ENCODE results near the gene ERICH4.
"Not testable (repeated sequence)": the region's sequence is repeated elsewhere in the genome, so short reads cannot be mapped to it uniquely, and the experiment has no call there.

Gene ERICH4

DNA sequence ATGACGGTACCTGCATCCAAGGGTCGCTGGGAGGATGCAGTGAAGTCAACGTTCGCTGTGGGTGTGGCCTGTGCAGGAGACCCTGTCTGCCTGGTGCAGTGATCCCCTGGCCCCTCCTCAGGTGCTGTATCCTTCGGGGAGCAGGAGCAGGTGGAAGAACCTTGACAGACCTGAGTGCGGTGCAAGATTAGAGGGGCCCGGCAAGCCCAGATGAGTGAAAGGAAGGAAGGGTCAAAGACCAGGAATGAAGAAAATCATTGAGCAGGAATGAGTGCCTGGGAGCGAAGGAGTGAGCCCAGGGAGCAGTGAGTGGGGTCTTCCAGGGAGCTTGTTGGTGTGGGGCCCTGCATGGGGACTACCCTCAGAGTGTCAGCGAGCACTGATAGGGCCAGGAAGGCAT is 28.5 kb upstream of the ERICH4 start:
- DNase-seq (ENCODE audit: low read depth), result no peak

DNA sequence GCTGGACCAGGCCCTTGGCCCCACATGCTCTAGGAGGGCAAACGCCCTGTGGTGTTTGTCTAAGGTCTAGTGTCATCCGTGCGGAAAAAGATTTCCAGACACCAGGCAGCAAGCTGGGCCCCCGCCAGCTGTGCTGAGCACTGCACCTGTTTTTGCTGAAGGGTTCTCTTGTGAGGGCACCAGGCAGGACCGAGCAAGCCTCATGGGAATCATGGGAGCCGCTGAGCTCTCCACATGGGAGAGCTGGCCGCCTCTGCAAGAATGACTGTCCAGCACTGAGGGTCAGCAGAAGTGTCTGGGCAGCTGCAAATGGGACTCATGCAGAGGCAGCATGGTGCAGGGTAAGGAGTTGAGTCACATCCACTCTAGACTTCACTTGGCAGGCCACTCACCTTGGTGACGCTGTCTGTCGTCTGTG is 27.8 kb upstream of the ERICH4 start:
- no peak for DNase-seq (ENCODE audit: low read depth)

DNA sequence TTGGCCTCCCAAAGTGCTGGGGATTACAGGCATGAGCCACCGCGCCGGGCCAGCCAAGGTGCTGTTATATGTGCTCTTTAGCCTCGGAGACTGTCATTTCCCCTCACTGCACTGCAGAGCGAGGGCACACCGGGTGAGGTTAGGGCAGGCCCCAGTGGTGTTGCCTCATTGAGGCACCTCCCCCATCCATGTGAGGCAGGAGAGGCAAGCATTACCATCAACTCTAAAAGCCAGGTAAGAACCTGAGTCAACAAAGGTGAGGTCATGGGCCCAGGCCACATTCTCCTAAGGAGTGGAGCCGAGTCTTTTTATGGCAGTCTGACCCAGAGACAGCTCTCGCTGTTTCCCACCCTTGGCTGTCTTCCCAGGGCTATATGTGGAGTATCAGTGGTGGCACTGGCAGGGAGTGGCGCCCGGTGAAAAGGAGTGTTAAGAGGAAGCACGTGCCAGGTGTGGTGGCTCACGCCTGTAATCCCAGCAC is 26.7 kb upstream of the ERICH4 start:
- no peak for DNase-seq (ENCODE audit: low read depth)

DNA sequence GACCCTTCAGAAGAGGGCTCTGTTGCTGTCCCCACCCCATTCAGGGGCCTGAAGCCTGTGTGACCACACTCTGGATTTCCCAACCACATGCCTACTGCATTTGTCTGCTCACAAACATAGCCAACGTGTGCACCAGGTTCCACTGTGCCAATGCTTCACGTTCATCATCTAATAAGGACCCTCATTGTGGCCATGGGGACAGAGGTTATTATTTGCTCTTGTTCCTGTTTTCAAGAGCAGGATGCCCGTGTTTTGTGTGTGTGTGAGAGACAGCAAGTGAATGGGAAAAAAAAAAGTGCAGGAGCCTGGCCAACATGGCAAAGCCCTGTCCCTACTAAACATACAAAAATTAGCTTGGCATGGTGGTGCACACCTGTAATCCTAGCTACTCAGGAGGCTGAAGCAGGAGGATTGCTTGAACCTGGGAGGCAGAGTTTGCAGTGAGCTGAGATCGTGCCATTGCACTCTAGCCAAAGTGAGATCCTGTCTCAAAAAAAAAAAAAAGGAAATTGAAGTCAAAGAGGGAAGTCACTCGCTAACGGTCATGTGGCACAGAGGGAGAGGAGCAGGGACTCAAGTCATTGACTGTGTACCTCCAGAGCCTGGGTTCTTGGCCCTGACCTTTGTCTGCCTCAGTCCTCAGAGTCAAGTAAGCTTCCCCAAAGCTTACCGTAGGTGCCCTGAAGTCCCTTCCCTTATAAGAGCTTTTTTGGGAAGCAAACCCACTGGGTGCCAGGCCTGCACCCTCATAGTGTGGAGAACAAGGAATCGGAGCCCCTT is 22.7 kb upstream of the ERICH4 start:
- DNase-seq (ENCODE audit: low read depth), result no peak

GRCh38 chr19:41421314-41421713 is 21.6 kb upstream of the ERICH4 start:
- no peak for DNase-seq (ENCODE audit: low read depth)

GRCh38 chr19:41421973-41422372 is 21.0 kb upstream of the ERICH4 start:
- DNase-seq (ENCODE audit: low read depth), result no peak

DNA sequence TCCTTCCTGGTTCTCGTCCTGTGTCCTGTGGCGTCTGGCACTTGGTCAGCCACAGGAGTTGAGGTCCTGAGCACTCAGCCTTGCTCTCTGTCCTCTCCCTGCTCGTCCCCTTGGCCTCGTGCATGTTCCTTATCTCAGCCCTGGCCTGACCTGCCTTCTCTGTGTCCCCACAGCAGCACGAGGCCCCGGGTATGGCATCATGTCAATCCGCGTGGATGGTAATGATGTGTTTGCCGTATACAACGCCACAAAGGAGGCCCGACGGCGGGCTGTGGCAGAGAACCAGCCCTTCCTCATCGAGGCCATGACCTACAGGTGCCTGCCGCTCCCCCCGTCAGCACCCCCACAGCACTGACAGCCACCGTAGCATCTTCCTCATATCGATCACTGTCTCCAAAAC is 20.5 kb upstream of the ERICH4 start:
- DNase-seq (ENCODE audit: low read depth), result no peak

GRCh38 chr19:41422955-41423354 is 20.0 kb upstream of the ERICH4 start:
- no peak for DNase-seq (ENCODE audit: low read depth)

DNA sequence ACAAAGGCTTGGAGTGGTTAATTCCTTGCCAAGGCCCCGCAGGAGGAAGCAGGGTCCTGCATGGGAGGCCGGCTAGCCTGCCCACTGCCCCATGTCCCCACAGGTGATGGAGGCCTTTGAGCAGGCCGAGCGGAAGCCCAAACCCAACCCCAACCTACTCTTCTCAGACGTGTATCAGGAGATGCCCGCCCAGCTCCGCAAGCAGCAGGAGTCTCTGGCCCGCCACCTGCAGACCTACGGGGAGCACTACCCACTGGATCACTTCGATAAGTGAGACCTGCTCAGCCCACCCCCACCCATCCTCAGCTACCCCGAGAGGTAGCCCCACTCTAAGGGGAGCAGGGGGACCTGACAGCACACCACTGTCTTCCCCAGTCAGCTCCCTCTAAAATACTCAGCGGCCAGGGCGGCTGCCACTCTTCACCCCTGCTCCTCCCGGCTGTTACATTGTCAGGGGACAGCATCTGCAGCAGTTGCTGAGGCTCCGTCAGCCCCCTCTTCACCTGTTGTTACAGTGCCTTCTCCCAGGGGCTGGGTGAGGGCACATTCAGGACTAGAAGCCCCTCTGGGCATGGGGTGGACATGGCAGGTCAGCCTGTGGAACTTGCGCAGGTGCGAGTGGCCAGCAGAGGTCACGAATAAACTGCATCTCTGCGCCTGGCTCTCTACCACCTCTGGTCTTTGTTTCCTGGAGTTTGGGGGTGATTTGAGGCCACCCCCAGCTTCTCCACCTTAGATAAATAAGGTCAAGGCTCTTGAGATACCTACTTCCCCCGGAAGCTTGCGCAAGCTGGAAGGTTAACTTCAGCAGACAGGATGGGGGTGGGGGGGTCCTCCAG is 18.4 kb upstream of the ERICH4 start:
- no peak for DNase-seq (ENCODE audit: low read depth)

- DNase-seq (ENCODE audit: low read depth), result no peak
These were observed 17.5 kb upstream of the ERICH4 start for GRCh38 chr19:41425174-41426115.

DNA sequence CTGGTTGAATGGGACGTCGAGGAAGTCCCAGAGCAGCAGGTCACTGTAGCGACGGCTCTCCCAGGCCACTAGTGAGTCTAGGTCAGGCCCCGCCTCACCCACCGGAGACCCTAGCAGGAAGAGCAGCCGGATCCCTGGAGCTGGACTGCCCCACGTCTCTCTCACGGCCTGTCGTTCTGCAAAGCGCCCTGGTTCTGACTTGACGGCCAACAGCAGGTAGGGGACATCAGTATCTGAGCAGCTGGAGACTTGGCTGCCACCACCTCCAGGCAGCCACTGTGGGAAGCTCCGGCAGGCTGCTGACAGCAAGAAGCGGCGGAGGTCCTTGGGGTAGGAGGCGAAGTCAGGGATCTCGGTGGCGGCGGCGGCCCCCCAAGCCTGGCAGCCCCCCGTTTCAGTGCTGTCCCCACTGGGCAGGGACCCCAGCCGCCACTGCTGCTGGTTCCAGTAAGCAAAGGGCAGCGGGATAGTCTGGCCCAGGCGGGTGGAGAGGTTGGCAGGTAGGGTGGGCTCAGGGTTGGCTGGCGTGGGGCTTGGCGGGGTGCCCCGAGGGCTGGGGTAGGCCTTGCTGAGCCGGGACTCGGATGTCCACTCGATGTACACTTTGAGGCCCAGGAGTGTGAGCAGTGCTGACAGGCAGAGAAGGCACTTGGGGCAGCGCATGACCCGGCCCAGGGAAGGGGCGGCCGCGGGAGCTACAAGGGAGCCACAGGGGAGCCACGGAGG is 16.7 kb upstream of the ERICH4 start:
- no peak for DNase-seq (ENCODE audit: low read depth)

- DNase-seq (ENCODE audit: low read depth), result peak; percentile 74
These were observed 15.9 kb upstream of the ERICH4 start, which contains the start of gene B3GNT8 for GRCh38 chr19:41426952-41427646. Gene B3GNT8 (minus strand): TSS chr19:41427374. CDS start chr19:41426778, 596 bp downstream.

GRCh38 chr19:41427647-41428480 is 15.1 kb upstream of the ERICH4 start:
- peak; percentile 38 for DNase-seq (ENCODE audit: low read depth)

DNA sequence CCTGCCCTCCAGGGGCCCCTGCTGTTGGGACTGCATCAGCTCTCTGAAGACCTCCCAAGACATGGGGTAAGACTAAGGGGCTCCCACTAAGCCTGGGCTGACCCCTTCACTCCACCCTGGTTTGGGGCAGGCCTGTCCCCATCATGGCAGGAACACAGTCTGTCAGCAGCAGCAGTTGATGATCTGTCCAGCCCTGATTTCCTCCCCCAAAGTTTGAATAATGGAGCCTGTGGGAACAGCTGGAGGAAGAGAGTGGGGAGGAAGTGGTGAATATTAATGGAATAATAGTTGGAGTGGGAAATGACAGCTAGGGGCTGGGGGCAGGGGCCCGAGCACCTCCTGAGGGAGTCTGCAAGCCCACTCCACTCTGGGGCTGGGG is 14.5 kb upstream of the ERICH4 start:
- DNase-seq (ENCODE audit: low read depth), result no peak

DNA sequence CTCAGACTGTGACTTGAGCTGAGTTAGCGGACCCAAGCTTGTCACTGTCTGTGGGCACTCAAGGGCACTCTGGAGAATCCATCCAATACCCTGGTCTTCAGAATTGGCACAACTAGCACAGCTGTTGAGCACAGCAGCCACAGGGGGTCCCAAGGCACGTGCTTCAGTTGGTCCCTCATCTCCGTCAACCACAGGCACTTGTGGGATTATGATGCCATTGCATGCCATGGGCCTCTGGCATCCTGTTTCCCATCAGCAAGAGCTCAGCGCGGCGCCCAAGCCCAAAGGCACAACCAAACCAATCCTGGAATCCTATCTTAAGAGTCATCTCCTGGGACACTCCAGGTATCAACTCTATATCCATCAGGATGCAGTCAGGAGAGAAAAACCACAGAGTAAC is 12.0 kb upstream of the ERICH4 start:
- no peak for DNase-seq (ENCODE audit: low read depth)

- peak; percentile 47 for DNase-seq (ENCODE audit: low read depth)
These were observed 11.2 kb upstream of the ERICH4 start for GRCh38 chr19:41431426-41432386.

DNA sequence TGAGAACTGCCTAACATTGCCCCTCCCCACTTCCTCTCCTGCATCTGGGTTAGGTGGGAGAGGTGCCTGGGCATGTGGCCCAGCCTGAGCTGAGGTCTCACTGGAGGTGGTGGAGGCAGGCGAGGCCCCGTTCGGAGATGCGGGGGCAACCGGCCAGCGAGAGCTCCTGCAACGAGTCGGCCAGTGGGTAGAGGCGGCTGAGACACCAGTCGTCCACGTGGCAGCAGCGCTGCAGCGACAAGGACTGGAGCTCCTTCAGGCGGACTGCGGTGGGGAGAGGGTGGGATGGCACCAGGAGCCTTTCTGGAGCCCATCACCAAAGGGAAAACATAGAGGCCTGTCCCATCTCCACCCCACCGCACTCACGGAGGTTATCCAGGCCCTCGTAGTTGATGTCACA is 9.8 kb upstream of the ERICH4 start:
- no peak for DNase-seq (ENCODE audit: low read depth)

- DNase-seq (ENCODE audit: low read depth), result no peak
These were observed 8.5 kb upstream of the ERICH4 start for GRCh38 chr19:41434450-41434849.

DNA sequence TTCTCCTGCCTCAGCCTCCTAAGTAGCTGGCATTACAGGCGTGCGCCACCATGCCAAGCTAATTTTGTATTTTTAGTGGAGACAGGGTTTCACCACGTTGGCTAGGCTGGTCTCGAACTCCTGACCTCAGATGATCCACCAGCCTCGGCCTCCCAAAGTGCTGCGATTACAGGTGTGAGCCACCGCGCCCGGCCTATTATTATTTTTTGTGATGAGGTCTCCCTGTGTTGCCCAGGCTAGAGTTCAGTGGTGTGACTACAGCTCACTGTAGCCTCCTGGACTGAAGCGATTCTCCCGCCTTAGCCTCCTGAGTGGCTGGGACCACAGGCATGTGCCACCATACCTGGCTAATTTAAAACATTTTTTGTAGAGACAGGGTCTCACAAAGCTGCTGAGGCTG is 7.6 kb upstream of the ERICH4 start:
- not testable (repeated sequence) for DNase-seq (ENCODE audit: low read depth)

Measured in iris pigment epithelial cell (primary cell).